Measurements from ENCODE around the gene NOS1. TPM values are rescaled to one million over a fixed set of nuclear protein-coding genes. Genes with fewer than 3 reads are reported as not detected.

The NOS1 gene
- total RNA-seq, 1 experiment from 2014 or later: not detected

DNA sequence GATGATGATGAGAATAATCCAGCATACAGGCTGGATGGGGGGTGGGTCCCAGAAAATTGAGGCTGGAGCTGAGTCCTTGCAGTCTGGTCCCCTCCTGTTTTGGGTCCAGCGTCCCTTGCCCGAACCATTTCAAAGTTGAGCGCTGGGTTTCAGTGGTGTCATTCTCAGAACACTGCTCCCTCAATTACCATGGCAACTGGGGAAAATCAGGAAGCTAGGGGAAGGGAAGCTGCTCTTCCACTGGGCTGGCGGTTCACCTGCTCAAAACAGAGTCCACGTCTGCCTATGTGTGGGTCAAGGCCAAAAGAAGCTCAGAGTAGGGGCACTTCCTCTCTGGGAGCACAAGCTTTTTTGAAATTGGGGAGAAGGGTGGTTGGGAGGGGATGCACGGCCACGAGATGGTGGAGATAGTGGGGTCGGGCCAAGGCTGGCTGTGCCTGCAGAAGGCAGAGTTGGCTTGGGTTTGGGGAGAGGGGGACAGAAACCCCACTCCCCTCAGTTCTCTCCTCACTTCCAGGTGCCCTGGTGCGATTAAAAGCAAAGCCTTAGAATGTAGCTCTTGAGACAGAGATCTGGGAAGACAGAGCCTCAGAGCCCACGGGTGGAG lies 1.7 kb upstream of the NOS1 start:
- no peaks in the 10 kb centered on the region for H3K36me3 ChIP-seq (ENCODE audit: control insufficient read depth, insufficient read depth, low read length)
- no peaks in the 10 kb centered on the region for H3K4me1 ChIP-seq
- H3K27ac Mint-ChIP-seq (ENCODE audit: unreplicated experiment): no peak overlapping the region
- CTCF ChIA-PET: no interaction called here
- no peaks in the 10 kb centered on the region for H3K9me3 ChIP-seq
- H3K36me3 Mint-ChIP-seq (ENCODE audit: insufficient read depth, unreplicated experiment): no peaks in the 10 kb centered on the region
- H3K4me1 Mint-ChIP-seq (ENCODE audit: low read depth, unreplicated experiment): no peaks in the 10 kb centered on the region
- no peak overlapping the region for H3K4me3 Mint-ChIP-seq (ENCODE audit: unreplicated experiment)
- TF ChIP-seq, protein P1, sequence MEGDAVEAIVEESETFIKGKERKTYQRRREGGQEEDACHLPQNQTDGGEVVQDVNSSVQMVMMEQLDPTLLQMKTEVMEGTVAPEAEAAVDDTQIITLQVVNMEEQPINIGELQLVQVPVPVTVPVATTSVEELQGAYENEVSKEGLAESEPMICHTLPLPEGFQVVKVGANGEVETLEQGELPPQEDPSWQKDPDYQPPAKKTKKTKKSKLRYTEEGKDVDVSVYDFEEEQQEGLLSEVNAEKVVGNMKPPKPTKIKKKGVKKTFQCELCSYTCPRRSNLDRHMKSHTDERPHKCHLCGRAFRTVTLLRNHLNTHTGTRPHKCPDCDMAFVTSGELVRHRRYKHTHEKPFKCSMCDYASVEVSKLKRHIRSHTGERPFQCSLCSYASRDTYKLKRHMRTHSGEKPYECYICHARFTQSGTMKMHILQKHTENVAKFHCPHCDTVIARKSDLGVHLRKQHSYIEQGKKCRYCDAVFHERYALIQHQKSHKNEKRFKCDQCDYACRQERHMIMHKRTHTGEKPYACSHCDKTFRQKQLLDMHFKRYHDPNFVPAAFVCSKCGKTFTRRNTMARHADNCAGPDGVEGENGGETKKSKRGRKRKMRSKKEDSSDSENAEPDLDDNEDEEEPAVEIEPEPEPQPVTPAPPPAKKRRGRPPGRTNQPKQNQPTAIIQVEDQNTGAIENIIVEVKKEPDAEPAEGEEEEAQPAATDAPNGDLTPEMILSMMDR (IDR thresholded peaks at IDR 0.05; ENCODE audit: insufficient read depth in 1 of 2, low read depth in 1 of 2, low read length in 1 of 2, severe bottlenecking in 1 of 2, unreplicated experiment in 1 of 2): no peak
- BruUV-seq (replicated peaks): no TSS peak
- H3K9me3 Mint-ChIP-seq (ENCODE audit: unreplicated experiment): no peaks in the 10 kb centered on the region
- no peaks in the 10 kb centered on the region; the same call in none of the 2 replicates for H3K27me3 ChIP-seq (replicated peaks; ENCODE audit: control insufficient read depth, insufficient read depth, low read length)
- H3K27me3 Mint-ChIP-seq (ENCODE audit: insufficient read depth, unreplicated experiment): peaks cover 22% of the 10 kb centered on the region
- no peak for DNase-seq
- intact Hi-C loops (cut with micrococcal nuclease; ENCODE audit: unreplicated experiment): no loop called here
- POLR2A ChIA-PET: no interaction called here
- no peak overlapping the region for H3K4me3 ChIP-seq (ENCODE audit: low read depth, low read length)

DNA sequence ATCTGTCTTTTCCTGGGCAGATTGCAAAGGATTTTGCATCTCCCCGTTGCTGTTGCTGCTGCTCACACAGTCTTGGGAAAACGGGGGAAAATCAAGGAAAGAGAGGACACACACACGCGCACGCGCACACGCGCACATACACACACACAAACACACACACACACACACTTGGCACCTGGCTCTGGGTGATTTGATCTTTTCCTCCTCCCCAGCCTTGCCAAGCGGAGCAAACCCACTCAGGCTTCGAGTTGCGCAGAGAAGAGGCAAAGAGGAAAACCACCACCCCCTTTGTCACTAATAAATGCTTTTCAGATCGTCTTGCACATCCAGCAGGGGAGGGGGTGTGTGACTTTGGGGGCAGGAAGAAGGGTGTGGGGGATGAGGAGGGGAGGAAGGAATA lies 965 bp upstream of the NOS1 start:
- no peak overlapping the region for H3K4me3 Mint-ChIP-seq (ENCODE audit: unreplicated experiment)
- ChIA-PET CTCF (no interaction called here), POLR2A (no interaction called here)

DNA sequence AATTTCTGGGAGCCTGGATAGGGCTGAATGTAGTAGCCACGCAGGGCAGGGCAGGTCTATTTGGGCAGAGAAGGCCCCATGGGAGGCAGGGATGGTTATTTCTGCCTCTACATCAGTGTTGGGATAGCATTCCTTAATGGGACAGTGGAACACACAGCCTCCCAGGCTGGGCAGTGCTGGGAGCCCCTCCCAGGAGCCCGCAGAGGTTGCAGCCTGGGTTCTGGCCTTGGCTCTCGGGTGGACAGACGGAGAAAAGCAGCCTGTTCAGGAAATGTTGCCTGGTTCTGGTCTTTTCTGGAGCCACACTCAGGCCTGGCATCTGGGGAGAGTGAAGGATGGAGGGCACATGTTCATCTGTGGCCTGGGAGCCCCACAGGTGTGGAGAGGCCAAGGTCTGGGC lies 479 bp upstream of the NOS1 start:
- Mint-ChIP-seq H3K4me3 (ENCODE audit: unreplicated experiment) (no peak overlapping the region), H3K27me3 (ENCODE audit: insufficient read depth, unreplicated experiment) (peaks cover 22% of the 10 kb centered on the region), H3K4me1 (ENCODE audit: low read depth, unreplicated experiment) (no peaks in the 10 kb centered on the region), H3K9me3 (ENCODE audit: unreplicated experiment) (no peaks in the 10 kb centered on the region), H3K36me3 (ENCODE audit: insufficient read depth, unreplicated experiment) (no peaks in the 10 kb centered on the region), H3K27ac (ENCODE audit: unreplicated experiment) (no peak overlapping the region)
- no TSS peak for BruUV-seq (replicated peaks)
- no peaks in the 10 kb centered on the region for H3K36me3 ChIP-seq (ENCODE audit: control insufficient read depth, insufficient read depth, low read length)
- intact Hi-C loops (cut with micrococcal nuclease; ENCODE audit: unreplicated experiment): no loop called here
- no peak overlapping the region for H3K4me3 ChIP-seq (ENCODE audit: low read depth, low read length)
- H3K27me3 ChIP-seq (replicated peaks; ENCODE audit: control insufficient read depth, insufficient read depth, low read length): no peaks in the 10 kb centered on the region; the same call in none of the 2 replicates
- ChIA-PET CTCF (no interaction called here), POLR2A (no interaction called here)
- TF ChIP-seq, protein P1 (IDR thresholded peaks at IDR 0.05; ENCODE audit: insufficient read depth in 1 of 2, low read depth in 1 of 2, low read length in 1 of 2, severe bottlenecking in 1 of 2, unreplicated experiment in 1 of 2): no peak
- H3K4me1 ChIP-seq: no peaks in the 10 kb centered on the region
- H3K9me3 ChIP-seq: no peaks in the 10 kb centered on the region
- no peak for DNase-seq

More for the DNA sequence above, 965 bp upstream of the NOS1 start:
- Mint-ChIP-seq H3K4me1 (ENCODE audit: low read depth, unreplicated experiment) (no peaks in the 10 kb centered on the region), H3K36me3 (ENCODE audit: insufficient read depth, unreplicated experiment) (no peaks in the 10 kb centered on the region), H3K27ac (ENCODE audit: unreplicated experiment) (no peak overlapping the region), H3K9me3 (ENCODE audit: unreplicated experiment) (no peaks in the 10 kb centered on the region), H3K27me3 (ENCODE audit: insufficient read depth, unreplicated experiment) (peaks cover 22% of the 10 kb centered on the region)
- Histone ChIP-seq H3K4me3 (ENCODE audit: low read depth, low read length) (no peak overlapping the region), H3K27me3 (replicated peaks; ENCODE audit: control insufficient read depth, insufficient read depth, low read length) (no peaks in the 10 kb centered on the region; the same call in none of the 2 replicates), H3K36me3 (ENCODE audit: control insufficient read depth, insufficient read depth, low read length) (no peaks in the 10 kb centered on the region), H3K4me1 (no peaks in the 10 kb centered on the region), H3K9me3 (no peaks in the 10 kb centered on the region)
- no peak for DNase-seq
- intact Hi-C loops (cut with micrococcal nuclease; ENCODE audit: unreplicated experiment): no loop called here
- TF ChIP-seq, protein P1 (IDR thresholded peaks at IDR 0.05; ENCODE audit: insufficient read depth in 1 of 2, low read depth in 1 of 2, low read length in 1 of 2, severe bottlenecking in 1 of 2, unreplicated experiment in 1 of 2): no peak
- BruUV-seq (replicated peaks): no TSS peak
